Lower leg skin (tissue), 4 donors: ENCODE results near the gene HK1. TPM values are rescaled to one million over a fixed set of nuclear protein-coding genes. Genes with fewer than 3 reads are reported as not detected.

ENCODE experiments used
- DNase-seq, 2 donors: peaks; one replicate each; pipeline ENCODE4 v3.0.0-alpha.2; 2019; ENCODE audit warnings: low spot score in 2 of 2
- H3K4me3 ChIP-seq: fragments of 200-600 bp; sonication (generic); 2 replicates; pipeline ENCODE4 v1.5.1; 2017; ENCODE audit warnings: mild to moderate bottlenecking, low read depth; ENCODE audit not compliant: poor library complexity, severe bottlenecking
- POLR2A ChIP-seq, 2 donors: fragments of 450-650 bp; IDR thresholded peaks; one replicate each; pipeline ENCODE4 v1.6.1; 2016 to 2017; ENCODE audit warnings: antibody characterized with exemption in 2 of 2, mild to moderate bottlenecking in 1 of 2, moderate library complexity in 1 of 2
- WGBS, 2 donors: methylation state at CpG; one replicate each; pipeline ENCODE4 v1.1.5; 2018; 5-methylcytosine and 5-hydroxymethylcytosine counted together
- intact Hi-C: fragments of 100-400 bp; cut with DNase I; formaldehyde crosslinking; loops from one replicate; pipeline ENCODE4 v1.15.0; 2023; ENCODE audit warnings: low total_unique reads
- total RNA-seq, 4 donors: library from RNA; depleted of rRNA; stranded (reverse); fragments of >200 nt; gene quantifications; one replicate each; pipeline ENCODE4 v1.1.0, GENCODE V29; 2016
- TF ChIP-seq, protein P1 (sequence below), 3 donors: fragments of 450-650 bp; IDR thresholded peaks; one replicate each; pipeline ENCODE4 v1.5.1; 2016; ENCODE audit warnings: antibody characterized with exemption in 3 of 3, mild to moderate bottlenecking in 3 of 3, moderate library complexity in 2 of 3

HK1 gene
- total RNA-seq, 4 donors from 2014 or later: 117 to 162 (median 158) TPM

DNA sequence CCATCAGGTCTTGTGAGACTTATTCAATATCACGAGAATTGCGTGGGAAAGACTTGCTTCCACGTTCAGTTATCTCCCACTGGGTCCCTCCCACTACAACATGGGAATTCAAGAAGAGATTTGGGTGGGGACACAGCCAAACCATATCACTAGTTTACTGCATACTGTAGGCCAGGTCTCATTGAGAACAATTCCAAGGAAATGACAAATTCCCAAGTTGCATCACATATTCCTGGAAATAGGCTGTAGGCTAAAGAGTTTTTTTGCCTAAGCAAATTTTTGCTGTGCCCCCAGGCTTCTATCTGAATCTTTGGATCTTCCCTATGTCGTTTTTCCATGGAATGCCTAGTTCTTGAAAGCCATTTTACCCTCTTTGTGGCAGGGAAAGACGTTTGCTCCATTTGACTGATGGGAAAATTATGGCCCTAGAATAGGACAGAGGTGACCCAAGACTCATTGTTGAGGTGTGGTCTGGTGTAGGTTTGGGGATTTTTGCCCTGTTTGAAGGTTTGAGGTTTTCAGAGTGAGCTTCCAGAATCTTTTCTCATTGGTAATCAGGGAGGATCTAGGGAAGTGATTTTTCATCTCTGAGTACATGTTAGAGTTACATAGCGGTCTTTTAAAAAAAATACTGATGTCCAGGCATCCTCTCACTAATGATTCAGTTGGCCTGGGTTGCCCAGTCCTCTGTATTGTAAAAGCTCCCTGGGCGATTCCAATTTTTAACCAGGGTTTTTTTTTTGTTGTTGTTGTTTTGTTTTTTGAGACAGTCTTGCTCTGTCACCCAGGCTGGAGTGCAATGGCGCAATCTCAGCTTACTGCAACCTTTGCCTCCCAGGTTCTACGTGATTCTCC lies 94.1 kb downstream of the HK1 start:
- DNase-seq: no peak
- no peak overlapping the region for H3K4me3 ChIP-seq
- WGBS, 2 donors: 76 to 83% methylated on average over 9 of the region's 9 CpGs
- intact Hi-C loops: loop anchor here (5.0 kb wide), 1 partner anchor 40 kb away; no protein-coding TSS in a partner anchor
- TF ChIP-seq, protein P1, sequence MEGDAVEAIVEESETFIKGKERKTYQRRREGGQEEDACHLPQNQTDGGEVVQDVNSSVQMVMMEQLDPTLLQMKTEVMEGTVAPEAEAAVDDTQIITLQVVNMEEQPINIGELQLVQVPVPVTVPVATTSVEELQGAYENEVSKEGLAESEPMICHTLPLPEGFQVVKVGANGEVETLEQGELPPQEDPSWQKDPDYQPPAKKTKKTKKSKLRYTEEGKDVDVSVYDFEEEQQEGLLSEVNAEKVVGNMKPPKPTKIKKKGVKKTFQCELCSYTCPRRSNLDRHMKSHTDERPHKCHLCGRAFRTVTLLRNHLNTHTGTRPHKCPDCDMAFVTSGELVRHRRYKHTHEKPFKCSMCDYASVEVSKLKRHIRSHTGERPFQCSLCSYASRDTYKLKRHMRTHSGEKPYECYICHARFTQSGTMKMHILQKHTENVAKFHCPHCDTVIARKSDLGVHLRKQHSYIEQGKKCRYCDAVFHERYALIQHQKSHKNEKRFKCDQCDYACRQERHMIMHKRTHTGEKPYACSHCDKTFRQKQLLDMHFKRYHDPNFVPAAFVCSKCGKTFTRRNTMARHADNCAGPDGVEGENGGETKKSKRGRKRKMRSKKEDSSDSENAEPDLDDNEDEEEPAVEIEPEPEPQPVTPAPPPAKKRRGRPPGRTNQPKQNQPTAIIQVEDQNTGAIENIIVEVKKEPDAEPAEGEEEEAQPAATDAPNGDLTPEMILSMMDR (IDR thresholded peaks at IDR 0.05): no peak
- TF ChIP-seq POLR2A (IDR thresholded peaks at IDR 0.05): no peak

DNA sequence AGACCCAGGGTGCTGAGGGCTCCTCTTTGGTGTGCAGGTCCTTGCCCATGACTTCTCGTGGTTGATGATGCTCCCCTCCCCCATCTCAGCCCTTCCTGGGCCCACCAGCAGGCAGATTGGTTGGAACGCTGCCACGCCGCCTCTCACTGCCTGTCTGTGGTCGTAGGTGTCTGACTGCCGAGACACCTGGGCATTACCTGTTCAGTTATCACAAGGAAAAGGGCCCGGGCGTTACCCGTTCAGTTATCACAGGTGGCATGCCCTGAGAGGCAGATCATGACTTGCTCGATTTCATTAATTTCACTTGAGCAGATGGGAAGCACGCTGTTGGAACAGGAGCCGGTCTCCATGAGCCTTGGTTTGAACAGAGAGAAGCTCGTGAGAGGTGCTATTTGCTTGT lies 95.9 kb downstream of the HK1 start:
- no peak for DNase-seq
- WGBS, 2 donors: 55 to 66% methylated on average over 13 of the region's 13 CpGs
- intact Hi-C loops: loop anchor here (5.0 kb wide), 1 partner anchor 42 kb away; no protein-coding TSS in a partner anchor
- TF ChIP-seq, protein P1 (IDR thresholded peaks at IDR 0.05): no peak
- TF ChIP-seq POLR2A (IDR thresholded peaks at IDR 0.05): no peak
- H3K4me3 ChIP-seq: no peak overlapping the region

DNA sequence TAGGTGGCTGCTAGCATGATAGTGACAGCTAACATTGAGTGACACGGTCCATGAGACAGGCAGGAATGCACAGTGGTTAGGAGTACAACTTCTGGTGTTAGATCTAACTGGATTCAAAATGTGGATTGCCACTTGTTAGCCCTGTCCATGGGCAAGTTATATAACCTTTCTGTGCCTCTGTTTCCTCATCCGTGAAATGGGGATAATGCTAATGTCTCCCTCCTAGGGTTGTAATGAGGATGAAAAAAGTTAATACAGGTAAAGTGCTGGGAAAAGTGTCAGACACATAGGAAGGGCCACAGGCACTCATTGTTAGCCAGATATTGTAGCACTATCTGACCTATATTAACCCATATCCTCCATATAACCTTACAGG lies 96.6 kb downstream of the HK1 start:
- intact Hi-C loops: loop anchor here (5.0 kb wide), 1 partner anchor 43 kb away; no protein-coding TSS in a partner anchor

DNA sequence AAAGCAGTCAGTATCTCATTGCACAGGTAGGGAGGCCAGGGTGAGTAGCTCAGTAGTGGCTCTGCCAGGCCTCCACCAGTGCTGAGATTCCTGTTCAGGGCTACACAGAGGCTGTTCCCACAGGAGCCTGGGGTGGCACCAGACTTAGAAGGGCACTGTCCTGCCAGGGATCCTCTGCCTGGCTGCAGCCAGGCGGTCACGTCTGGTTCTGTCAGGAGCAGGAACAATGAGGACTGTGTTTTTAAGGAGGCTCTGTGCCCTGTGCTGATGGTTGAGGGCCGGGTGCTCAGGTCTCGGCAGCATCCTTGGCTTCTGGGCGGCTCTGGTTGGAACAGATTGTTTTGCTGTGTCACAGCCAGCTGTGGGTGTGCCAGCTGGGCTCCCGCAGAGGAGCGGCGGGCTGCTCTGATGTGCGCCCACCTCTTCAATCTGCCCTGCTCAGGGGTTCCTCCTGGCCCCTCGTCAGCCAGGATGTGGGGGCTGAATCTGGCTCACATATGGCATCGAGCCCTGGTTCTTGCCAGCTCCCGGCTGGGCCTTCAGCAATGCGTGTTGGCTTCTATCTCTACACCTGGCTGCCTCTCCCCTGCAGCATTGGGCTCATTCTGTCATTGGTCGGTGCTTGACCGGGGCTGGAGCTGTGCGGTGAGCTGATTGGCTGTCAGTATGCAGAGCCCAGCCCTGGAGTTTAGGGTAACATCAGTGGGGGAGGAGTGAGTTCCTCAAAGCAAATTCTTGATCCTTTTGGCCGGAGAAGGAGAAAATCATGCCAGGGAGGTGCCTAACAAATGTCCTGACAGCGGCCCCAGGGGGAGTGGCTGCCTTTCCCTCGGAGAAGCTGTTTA lies 97.2 kb downstream of the HK1 start:
- DNase-seq: peak; percentile 69 to 91
- intact Hi-C loops: no loop called here
- TF ChIP-seq, protein P1 (IDR thresholded peaks at IDR 0.05): no peak
- TF ChIP-seq POLR2A (IDR thresholded peaks at IDR 0.05): no peak
- H3K4me3 ChIP-seq: no peak overlapping the region
- WGBS, 2 donors: 32 to 37% methylated on average over 12 to 19 of the region's 19 CpGs

More for the DNA sequence above, 96.6 kb downstream of the HK1 start:
- 68 to 72% methylated on average over 2 of the region's 2 CpGs for WGBS, 2 donors
- TF ChIP-seq POLR2A (IDR thresholded peaks at IDR 0.05): no peak
- TF ChIP-seq, protein P1 (IDR thresholded peaks at IDR 0.05): no peak
- no peak overlapping the region for H3K4me3 ChIP-seq
- no peak for DNase-seq

DNA sequence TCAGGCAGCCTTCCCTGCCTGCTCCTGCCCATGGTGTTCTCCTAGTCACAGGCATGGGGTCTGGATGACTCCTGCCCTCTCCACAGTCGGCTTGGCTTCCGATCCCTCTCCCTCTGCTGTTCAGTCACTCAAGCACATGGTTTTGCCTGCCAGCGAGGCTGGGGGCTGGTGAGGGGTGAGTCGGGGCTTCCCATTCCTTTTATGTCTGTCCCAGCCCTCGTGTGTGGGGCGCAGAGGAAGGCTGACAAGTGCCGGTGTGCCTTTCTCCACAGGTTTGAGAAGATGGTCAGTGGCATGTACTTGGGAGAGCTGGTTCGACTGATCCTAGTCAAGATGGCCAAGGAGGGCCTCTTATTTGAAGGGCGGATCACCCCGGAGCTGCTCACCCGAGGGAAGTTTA lies 98.4 kb downstream of the HK1 start:
- DNase-seq: no peak
- intact Hi-C loops: no loop called here
- 82 to 84% methylated on average over 11 of the region's 11 CpGs for WGBS, 2 donors
- no peak for TF ChIP-seq POLR2A (IDR thresholded peaks at IDR 0.05)
- TF ChIP-seq, protein P1 (IDR thresholded peaks at IDR 0.05): no peak
- H3K4me3 ChIP-seq: no peak overlapping the region
